Parathyroid adenoma (tissue), 2 donors: ENCODE results near the gene MAL.

Experiments
- H2AFZ ChIP-seq: fragments of 300-600 bp; sonication (generic); one replicate; pipeline ENCODE4 v1.7.0; 2017; ENCODE audit warnings: antibody characterized with exemption, mild to moderate bottlenecking
- H3K27ac ChIP-seq: fragments of 300-600 bp; sonication (generic); one replicate; pipeline ENCODE4 v1.7.0; 2017
- H3K27me3 ChIP-seq: fragments of 300-600 bp; sonication (generic); one replicate; pipeline ENCODE4 v1.7.0; 2017; ENCODE audit warnings: low read length; ENCODE audit not compliant: control insufficient read depth, insufficient read depth
- H3K36me3 ChIP-seq: fragments of 300-600 bp; sonication (generic); one replicate; pipeline ENCODE4 v1.7.0; 2017; ENCODE audit warnings: low read length; ENCODE audit not compliant: control insufficient read depth, insufficient read depth
- H3K4me1 ChIP-seq: fragments of 300-600 bp; sonication (generic); one replicate; pipeline ENCODE4 v1.7.0; 2017; ENCODE audit warnings: control low read depth
- H3K4me2 ChIP-seq: fragments of 300-600 bp; sonication (generic); one replicate; pipeline ENCODE4 v1.7.0; 2017; ENCODE audit warnings: low read length
- H3K4me3 ChIP-seq: fragments of 300-600 bp; sonication (generic); one replicate; pipeline ENCODE4 v1.7.0; 2017; ENCODE audit warnings: low read depth, low read length
- H3K79me2 ChIP-seq: fragments of 300-600 bp; sonication (generic); one replicate; pipeline ENCODE4 v1.7.0; 2017; ENCODE audit warnings: control low read depth
- H3K9ac ChIP-seq: fragments of 300-600 bp; sonication (generic); one replicate; pipeline ENCODE4 v1.7.0; 2017; ENCODE audit warnings: mild to moderate bottlenecking
- H3K9me3 ChIP-seq: fragments of 300-600 bp; sonication (generic); one replicate; pipeline ENCODE4 v1.7.0; 2017; ENCODE audit warnings: low read length; ENCODE audit not compliant: control insufficient read depth
- TF ChIP-seq, protein P1 (sequence below): fragments of 300-600 bp; sonication (generic); IDR thresholded peaks from one replicate; pipeline ENCODE4 v1.7.0; 2017; ENCODE audit warnings: antibody characterized with exemption, mild to moderate bottlenecking
- donor health status: primary hyperparathyroidism.

MAL gene

DNA sequence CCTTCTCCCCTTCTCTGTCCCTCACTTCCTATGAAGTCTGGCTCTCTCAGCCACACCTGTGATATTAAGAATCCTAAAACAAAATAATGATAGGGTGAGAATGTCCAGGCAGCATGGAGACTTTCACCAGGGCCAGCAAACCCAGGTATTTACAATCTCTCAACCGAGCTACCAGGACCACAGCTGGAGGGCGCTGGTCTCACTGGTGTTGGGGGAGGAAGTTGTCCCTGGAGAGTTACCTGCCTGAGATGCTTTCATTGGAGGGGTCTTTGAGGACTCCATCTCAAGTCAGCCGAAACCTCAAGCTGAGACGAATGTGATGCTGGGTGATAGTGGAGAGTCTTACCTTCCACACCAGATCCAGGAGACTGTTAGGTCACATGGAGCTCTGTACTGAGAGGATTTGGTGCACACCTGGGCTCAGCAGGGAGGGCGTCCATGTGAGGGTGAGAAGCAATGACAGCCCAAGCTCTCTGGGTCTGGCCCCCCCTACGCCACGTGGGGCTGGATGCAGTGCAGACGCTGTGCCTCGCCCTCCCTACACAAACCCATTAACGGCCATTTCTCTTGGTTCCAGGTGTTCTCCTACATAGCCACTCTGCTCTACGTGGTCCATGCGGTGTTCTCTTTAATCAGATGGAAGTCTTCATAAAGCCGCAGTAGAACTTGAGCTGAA lies 27.4 kb downstream of the MAL start:
- Histone ChIP-seq H3K36me3 (no peaks in the 10 kb centered on the region), H3K9me3 (no peaks in the 10 kb centered on the region), H3K27ac (no peak overlapping the region), H3K9ac (no peak overlapping the region), H3K27me3 (no peaks in the 10 kb centered on the region), H3K4me1 (peaks cover 4% of the 10 kb centered on the region), H3K79me2 (no peaks in the 10 kb centered on the region), H2AFZ (no peak overlapping the region), H3K4me2 (no peak overlapping the region), H3K4me3 (no peak overlapping the region)
- TF ChIP-seq, protein P1, sequence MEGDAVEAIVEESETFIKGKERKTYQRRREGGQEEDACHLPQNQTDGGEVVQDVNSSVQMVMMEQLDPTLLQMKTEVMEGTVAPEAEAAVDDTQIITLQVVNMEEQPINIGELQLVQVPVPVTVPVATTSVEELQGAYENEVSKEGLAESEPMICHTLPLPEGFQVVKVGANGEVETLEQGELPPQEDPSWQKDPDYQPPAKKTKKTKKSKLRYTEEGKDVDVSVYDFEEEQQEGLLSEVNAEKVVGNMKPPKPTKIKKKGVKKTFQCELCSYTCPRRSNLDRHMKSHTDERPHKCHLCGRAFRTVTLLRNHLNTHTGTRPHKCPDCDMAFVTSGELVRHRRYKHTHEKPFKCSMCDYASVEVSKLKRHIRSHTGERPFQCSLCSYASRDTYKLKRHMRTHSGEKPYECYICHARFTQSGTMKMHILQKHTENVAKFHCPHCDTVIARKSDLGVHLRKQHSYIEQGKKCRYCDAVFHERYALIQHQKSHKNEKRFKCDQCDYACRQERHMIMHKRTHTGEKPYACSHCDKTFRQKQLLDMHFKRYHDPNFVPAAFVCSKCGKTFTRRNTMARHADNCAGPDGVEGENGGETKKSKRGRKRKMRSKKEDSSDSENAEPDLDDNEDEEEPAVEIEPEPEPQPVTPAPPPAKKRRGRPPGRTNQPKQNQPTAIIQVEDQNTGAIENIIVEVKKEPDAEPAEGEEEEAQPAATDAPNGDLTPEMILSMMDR, result no peak

DNA sequence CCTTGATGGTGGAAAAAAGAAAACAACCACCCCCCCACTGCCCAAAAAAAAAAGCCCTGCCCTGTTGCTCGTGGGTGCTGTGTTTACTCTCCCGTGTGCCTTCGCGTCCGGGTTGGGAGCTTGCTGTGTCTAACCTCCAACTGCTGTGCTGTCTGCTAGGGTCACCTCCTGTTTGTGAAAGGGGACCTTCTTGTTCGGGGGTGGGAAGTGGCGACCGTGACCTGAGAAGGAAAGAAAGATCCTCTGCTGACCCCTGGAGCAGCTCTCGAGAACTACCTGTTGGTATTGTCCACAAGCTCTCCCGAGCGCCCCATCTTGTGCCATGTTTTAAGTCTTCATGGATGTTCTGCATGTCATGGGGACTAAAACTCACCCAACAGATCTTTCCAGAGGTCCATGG lies 28.0 kb downstream of the MAL start:
- H3K9me3 ChIP-seq, result no peaks in the 10 kb centered on the region
- no peak overlapping the region for H3K4me3 ChIP-seq
- no peak overlapping the region for H3K27ac ChIP-seq
- H3K9ac ChIP-seq, result no peak overlapping the region
- no peaks in the 10 kb centered on the region for H3K36me3 ChIP-seq
- peaks cover 4% of the 10 kb centered on the region for H3K4me1 ChIP-seq
- TF ChIP-seq, protein P1, result no peak
- H3K79me2 ChIP-seq, result no peaks in the 10 kb centered on the region
- no peaks in the 10 kb centered on the region for H3K27me3 ChIP-seq
- no peak overlapping the region for H2AFZ ChIP-seq
- H3K4me2 ChIP-seq, result no peak overlapping the region

DNA sequence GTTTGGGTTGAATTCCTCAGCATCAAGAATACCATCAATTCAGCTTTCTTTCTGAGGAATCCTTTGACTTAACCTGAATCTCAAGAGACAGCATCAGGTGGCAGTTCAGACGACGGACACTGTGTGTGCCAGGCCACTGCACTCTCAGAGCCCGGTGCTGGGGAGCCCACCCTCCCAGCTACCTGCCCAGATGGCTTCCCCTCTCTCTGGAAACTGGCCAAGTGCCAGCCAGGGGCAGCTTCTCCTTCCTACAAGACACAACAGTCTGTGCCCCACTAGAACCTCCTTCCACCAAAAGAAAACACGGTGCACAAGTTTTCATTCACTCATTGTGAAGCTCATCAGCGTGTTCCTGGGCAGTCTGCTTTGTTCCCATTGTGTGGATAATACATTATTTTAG lies 28.5 kb downstream of the MAL start:
- Histone ChIP-seq H3K4me3 (no peak overlapping the region), H2AFZ (no peak overlapping the region), H3K27ac (no peak overlapping the region), H3K4me2 (no peak overlapping the region), H3K9ac (no peak overlapping the region), H3K36me3 (no peaks in the 10 kb centered on the region), H3K27me3 (no peaks in the 10 kb centered on the region), H3K9me3 (no peaks in the 10 kb centered on the region), H3K4me1 (peaks cover 4% of the 10 kb centered on the region), H3K79me2 (no peaks in the 10 kb centered on the region)
- TF ChIP-seq, protein P1, result no peak

DNA sequence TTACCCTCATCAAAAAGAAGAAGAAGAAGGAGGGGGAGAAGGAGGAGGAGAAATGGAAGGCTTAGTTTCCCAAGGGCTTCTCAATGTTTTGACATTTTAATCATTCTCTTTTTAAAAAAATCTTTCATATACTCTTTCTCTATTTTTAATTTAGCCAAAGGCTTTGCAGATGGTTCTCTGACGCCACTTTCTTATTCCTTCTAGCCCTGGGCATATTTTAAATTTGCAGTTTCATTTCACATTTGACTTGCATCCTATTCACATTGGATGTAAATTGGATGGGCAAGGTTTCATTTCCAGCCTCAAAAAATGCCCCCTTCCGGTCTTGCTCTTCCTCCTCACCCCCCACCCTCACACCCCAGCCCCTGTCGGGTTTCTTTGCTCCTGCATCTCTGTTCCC lies 29.8 kb downstream of the MAL start:
- Histone ChIP-seq H3K4me1 (peaks cover 4% of the 10 kb centered on the region), H3K27ac (no peak overlapping the region)

More for the DNA sequence above, 29.8 kb downstream of the MAL start:
- Histone ChIP-seq H3K4me3 (no peak overlapping the region), H3K36me3 (no peaks in the 10 kb centered on the region), H3K4me2 (no peak overlapping the region), H3K9me3 (no peaks in the 10 kb centered on the region), H3K9ac (no peak overlapping the region), H3K79me2 (no peaks in the 10 kb centered on the region), H3K27me3 (no peaks in the 10 kb centered on the region), H2AFZ (no peak overlapping the region)
- TF ChIP-seq, protein P1, result no peak
